Neutrophil (primary cell): Measurements from ENCODE around the gene UBTD1.

Experiments
- H3K27ac ChIP-seq: fragments of 200-600 bp; sonication (generic); 2 replicates; pipeline ENCODE4 v1.5.1; 2016; ENCODE audit warnings: mild to moderate bottlenecking, moderate library complexity
- H3K27me3 ChIP-seq: fragments of 200-600 bp; sonication (generic); 2 replicates; pipeline ENCODE4 v1.6.0; 2016; ENCODE audit warnings: mild to moderate bottlenecking
- H3K36me3 ChIP-seq: fragments of 200-600 bp; sonication (generic); 2 replicates; pipeline ENCODE4 v1.5.1; 2017
- H3K4me1 ChIP-seq, 2 experiments: fragments of 200-600 bp in 1 of 2; sonication (generic) in 1 of 2; 1 replicate in 1 of 2; 2 replicates in 1 of 2; pipeline versions ENCODE4 v1.5.1 to v1.6.1; 2013 to 2016; ENCODE audit warnings: low read depth in 1 of 2, low read length in 1 of 2, mild to moderate bottlenecking in 1 of 2, moderate library complexity in 1 of 2; ENCODE audit not compliant: control insufficient read depth in 1 of 2, insufficient read depth in 1 of 2
- H3K4me3 ChIP-seq, 2 experiments: fragments of 200-600 bp in 1 of 2; sonication (generic) in 1 of 2; 1 replicate in 1 of 2; 2 replicates in 1 of 2; pipeline ENCODE4 v1.5.1; 2013 to 2016; ENCODE audit warnings: low read depth in 1 of 2, low read length in 1 of 2, mild to moderate bottlenecking in 1 of 2, moderate library complexity in 1 of 2
- H3K9me3 ChIP-seq: fragments of 200-600 bp; sonication (generic); 2 replicates; pipeline ENCODE4 v1.5.1; 2016
- CTCF ChIP-seq: fragments of 200-600 bp; sonication (generic); IDR thresholded peaks from 2 replicates; pipeline ENCODE4 v1.5.1; 2016; ENCODE audit warnings: antibody characterized with exemption

Gene UBTD1

GRCh38 chr10:97509120-97509680 is 10.5 kb downstream of the UBTD1 start:
- Histone ChIP-seq H3K9me3 (no peaks in the 10 kb centered on the region), H3K36me3 (peaks cover 7% of the 10 kb centered on the region), H3K4me3 (no peak overlapping the region), H3K27ac (no peak overlapping the region), H3K27me3 (no peaks in the 10 kb centered on the region), H3K4me1 (peaks cover 22 to 26% of the 10 kb centered on the region in 2 experiments)
- no peak for TF ChIP-seq CTCF

- TF ChIP-seq CTCF, result no peak
- Histone ChIP-seq H3K27me3 (no peaks in the 10 kb centered on the region), H3K4me1 (peaks cover 8 to 11% of the 10 kb centered on the region in 2 experiments), H3K9me3 (no peaks in the 10 kb centered on the region), H3K27ac (no peak overlapping the region), H3K4me3 (no peak overlapping the region), H3K36me3 (peaks cover 7% of the 10 kb centered on the region)
Observed at GRCh38 chr10:97510686-97511085, 12.0 kb downstream of the UBTD1 start.

GRCh38 chr10:97511711-97512440 is 13.2 kb downstream of the UBTD1 start:
- H3K4me1 ChIP-seq, result peaks cover under 1 to 2% of the 10 kb centered on the region in 2 experiments

GRCh38 chr10:97512993-97513392 is 14.3 kb downstream of the UBTD1 start:
- peak overlapping the region; percentile 29 for H3K27ac ChIP-seq
- H3K27me3 ChIP-seq, result no peaks in the 10 kb centered on the region
- peaks cover 0 to 6% of the 10 kb centered on the region in 2 experiments for H3K4me1 ChIP-seq
- TF ChIP-seq CTCF, result no peak
- H3K36me3 ChIP-seq, result peaks cover 7% of the 10 kb centered on the region
- no peak overlapping the region for H3K4me3 ChIP-seq
- H3K9me3 ChIP-seq, result no peaks in the 10 kb centered on the region

More at GRCh38 chr10:97511711-97512440, 13.2 kb downstream of the UBTD1 start:
- H3K27me3 ChIP-seq, result no peaks in the 10 kb centered on the region
- H3K36me3 ChIP-seq, result peaks cover 7% of the 10 kb centered on the region
- no peak for TF ChIP-seq CTCF
- H3K9me3 ChIP-seq, result no peaks in the 10 kb centered on the region
- H3K4me3 ChIP-seq, result no peak overlapping the region
- no peak overlapping the region for H3K27ac ChIP-seq

GRCh38 chr10:97514344-97514743 is 15.6 kb downstream of the UBTD1 start:
- Histone ChIP-seq H3K27ac (no peak overlapping the region), H3K36me3 (peaks cover 7% of the 10 kb centered on the region), H3K9me3 (no peaks in the 10 kb centered on the region), H3K27me3 (no peaks in the 10 kb centered on the region), H3K4me3 (no peak overlapping the region), H3K4me1 (peaks cover 0 to 7% of the 10 kb centered on the region in 2 experiments)
- no peak for TF ChIP-seq CTCF
